KG1 (cell line): ENCODE results near the gene MEX3A.
A peak's percentile ranks its signal among the peaks of the same experiment; 100 is the strongest.

Source experiments
- DNase-seq: peaks from one replicate; lab custom pipeline; 2025; lab: John Stamatoyannopoulos, UW

Gene MEX3A

DNA sequence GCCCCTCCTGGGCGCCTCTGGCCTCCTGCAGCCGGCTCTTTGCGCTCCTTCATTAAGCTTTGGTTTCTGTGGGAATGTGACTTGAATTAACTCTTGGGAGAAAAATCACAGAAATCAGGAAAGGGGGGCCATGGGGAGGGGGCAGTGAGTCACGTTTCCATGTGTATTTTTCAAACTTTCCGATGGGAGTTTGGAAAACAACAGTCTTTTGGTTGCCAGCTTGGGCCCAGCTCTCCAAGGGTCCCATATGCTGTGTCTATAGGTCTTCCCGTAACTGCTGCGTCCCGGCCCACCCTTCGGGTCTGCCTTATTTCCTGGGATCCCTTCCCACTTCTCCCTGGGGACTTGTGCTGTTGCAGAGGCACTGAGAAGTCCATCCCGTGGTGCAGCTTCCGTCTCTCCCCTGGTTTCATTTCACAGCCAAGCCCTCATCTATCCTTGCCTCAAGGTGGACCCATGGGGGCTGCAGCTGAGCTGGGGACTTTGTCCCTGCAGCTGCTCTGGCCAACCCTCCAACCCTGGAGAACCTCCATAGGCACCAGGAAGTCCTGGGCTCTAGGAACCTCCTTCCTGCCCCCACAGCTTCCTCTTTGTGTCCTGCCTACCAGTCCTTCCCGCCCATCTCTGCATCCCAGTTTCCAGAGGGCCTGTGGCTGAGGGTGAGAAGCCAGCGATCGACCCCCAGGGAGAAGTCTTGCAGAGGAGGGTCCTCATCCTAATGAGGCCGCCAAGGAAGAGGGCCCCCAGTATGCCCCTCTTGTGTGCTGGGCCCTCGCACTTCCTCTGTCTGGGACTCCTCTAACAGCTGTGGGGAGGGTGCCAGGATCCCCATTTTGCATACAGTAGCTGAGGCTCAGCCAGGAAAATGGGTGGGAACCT is 20.6 kb upstream of the MEX3A start:
- DNase-seq: no peak

DNA sequence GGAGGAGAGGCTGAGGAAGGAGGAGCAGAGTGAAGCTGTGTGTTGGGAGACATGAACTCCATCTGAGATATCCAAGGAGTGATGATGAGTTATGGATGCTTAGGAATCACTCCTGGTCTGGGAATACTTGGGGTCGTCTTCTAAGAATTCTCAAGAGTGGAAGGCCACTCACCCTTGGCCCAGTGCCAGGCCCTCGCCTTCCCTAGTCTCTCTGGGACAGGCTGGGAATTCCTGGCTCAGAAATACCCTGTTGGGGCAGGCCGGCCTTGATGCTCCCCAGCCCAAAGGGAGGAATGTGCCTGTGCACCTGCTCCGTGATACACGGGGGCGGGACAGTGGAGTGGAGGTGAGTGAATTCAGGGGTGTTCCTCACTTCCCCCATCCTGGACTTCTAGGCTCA is 19.6 kb upstream of the MEX3A start:
- no peak for DNase-seq

DNA sequence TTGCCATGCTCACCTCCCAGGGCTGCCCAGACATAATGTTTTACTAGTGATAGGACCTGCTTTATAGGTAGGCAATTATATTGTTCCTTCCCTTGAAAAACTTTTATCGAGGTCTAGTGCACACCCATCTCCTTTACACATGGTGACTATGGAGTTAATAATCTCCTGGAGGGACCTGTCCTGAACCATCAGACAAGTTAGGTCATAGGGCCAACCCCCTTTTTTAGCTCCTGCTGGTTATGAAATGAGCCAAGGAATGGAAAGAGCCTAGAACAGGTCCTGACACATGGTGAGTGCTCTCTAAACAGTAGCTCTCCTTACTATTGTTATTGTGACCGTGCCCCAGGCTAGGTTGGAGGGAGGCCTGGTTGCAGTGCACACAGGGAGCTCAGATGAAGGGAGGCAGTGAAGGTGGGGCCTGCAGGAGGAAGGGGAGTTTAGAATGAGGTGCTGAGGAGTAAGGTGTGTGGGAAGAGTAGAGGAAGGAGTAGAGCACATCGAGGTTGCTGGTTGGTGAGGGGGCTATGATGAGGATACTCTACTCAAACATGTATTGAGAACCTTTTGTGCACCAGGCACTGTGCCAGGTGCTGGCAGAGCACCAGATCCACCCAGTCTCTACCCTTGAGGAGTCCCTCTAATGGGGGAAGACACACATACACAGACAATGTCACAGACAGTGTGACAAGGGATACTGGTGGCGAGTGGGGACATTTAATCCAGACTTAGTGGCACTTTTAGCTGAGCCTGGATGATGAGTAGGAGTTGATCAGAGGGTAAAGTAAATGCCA is 18.1 kb upstream of the MEX3A start:
- no peak for DNase-seq

DNA sequence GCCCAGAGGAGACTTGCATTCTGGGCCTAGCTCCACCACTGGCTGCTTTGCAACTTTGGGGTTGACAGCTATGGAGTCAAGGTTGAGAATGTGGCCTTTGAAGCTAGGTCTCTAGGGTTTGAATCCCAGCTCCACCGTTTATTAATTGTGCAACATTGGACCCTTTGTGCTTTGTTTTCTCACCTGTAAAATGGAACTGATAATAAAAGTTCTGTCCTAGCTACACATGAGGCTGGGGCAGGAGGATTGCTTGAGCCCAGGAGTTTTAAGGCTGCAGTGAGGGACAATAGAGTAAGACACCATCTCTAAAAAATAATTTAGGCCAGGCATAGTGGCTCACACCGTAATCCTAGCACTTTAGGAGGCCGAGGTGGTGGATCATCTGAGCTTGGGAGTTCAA is 17.0 kb upstream of the MEX3A start:
- no peak for DNase-seq

DNA sequence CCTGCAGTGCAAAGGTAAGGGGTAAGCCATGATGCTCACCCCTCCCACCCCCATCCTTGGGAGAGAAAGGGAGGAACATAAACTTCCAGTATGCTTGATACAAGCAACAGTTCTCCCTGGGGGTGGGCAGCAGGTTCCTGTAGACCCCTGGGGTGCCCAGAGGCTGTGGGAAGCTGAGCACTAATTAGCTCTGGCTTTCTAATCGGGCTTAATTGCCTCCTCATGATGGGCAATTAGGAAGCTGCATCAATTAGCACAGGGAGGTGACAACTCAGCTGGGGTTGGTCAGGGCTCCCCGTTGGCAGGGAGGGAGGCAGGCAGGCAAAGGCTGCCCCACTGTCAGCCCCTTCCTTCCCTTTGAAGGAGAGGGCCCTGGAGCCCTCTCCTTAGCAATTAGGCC is 16.5 kb upstream of the MEX3A start:
- DNase-seq: no peak

DNA sequence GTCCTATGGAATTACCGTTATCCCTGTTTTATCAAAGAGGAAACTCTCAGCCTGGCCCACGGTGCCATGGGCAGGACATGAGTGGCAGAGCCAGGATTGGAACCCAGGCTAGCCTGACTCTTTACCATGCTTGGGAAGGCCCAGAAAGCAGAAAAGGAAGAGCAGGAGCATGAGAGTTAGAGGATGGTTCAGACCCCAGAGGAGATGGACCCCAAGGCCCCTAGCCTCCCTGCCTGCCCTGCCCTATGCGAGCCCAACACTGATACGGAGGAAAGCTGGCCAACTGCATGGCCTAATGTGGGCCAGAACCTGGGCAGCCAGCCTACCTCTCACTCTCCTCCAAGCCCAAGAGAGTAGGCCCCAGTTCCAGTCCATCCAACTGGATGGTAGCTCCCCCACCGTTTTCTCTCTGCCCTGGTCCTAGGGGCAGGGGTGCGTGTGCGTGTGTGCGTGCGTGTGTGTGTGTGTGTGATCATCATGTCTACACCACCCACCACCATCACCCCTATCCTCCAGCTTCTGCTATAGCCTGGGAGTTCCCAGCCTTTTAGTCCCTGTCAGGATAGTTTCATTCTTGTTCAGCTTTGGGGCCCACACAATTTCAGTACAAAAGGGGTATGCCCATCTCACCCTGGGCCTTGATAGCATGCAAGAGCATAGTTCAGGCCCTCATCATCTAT is 15.4 kb upstream of the MEX3A start:
- no peak for DNase-seq

DNA sequence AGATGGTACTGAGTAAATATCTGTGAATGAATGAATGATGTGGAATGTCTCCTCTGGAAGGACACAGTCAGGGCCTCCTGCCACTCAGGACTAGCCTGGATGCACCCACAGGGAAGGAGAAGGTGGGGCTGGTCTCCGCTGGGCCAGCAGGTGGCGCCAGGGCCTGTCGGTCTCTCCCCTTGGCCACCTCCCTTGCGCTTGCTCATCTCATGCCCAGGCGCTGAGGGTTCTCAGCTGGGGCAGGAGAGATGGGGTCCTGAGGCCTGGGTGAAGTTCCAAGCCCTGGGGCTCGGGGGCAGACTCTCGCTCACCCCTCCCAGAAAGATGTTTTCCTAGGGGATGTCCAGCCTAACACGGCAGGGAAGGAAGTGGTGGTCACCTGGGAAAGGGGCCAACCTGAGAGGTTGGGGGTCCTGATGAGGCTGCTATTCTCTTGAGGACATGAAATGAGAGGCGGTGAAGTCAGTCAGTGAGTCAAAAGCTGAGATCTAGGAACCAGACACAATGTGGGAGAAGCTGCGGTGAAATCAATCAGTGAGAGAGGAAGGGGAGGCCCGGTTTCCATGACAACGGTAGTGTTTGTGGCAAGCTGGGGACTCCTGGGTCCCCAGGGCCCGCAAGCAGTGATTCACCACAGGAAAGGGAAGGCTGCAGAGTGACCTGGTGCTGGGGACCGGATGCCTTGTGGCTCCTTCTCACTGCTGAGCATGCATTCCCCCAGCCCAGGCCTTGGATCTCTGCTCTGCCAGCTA is 14.6 kb upstream of the MEX3A start:
- peak; percentile 68 for DNase-seq

DNA sequence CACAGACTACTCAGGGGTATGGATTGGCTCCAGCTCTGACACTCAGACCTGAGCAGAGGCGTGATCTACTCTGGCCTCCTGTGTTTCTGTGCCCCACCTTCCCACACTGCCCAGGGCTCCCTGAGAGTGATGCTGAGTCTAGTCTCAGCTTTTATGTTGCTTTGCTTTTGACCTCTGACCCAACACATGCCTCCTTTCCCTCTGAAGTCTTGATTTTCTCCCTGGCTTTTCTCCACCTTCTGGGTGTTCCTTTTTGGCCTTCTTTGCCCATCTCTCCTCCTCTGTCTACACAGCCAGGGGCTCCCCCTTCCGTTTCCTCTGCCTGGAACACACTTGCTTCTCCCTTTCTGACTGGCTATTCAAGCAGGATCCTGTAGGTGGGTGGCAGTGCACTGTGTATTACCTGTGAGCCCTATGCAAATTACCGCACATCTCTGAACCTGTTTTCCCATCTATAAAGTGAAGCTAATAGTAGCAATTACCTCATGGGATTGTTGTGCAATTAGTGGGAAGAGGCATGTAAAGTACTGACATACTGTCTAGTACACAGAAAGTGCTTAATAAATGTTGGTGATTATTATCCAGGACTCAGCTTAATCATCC is 13.7 kb upstream of the MEX3A start:
- no peak for DNase-seq

DNA sequence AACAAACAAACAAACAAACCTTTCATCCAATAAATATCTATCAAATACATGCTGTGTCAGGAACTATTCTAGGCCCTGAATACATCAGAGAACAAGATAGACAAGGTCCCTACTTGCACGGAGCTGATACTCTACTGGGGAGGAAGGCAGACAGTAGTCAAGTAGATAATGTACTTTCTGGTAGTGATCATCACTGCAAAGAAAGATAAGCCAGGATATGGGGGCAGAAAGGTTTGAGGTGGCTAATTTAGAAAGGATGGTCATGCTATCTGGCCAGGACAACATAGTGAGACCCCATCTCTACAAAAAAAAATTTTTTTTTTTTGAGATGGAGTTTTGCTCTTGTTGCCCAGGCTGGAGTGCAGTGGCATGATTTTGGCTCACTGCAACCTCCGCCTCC is 9.3 kb upstream of the MEX3A start:
- DNase-seq: no peak

DNA sequence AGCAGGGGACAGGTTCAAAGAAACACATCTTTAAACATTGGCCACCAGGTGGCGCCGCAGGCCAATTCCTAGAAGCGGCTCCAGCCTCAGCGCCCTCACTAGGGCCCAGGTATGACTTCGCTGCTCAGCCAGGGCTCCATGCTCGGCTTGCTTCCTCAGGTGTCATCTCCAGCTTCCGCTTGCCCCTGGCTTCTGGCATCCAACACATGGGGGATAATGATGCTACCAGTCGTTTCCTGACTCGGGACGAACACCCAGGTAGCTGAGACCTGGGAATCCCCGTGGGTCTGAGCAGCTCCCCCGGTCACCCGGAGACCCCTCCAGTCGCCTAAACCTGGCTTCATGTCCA is 8.5 kb upstream of the MEX3A start:
- peak; percentile 80 for DNase-seq

DNA sequence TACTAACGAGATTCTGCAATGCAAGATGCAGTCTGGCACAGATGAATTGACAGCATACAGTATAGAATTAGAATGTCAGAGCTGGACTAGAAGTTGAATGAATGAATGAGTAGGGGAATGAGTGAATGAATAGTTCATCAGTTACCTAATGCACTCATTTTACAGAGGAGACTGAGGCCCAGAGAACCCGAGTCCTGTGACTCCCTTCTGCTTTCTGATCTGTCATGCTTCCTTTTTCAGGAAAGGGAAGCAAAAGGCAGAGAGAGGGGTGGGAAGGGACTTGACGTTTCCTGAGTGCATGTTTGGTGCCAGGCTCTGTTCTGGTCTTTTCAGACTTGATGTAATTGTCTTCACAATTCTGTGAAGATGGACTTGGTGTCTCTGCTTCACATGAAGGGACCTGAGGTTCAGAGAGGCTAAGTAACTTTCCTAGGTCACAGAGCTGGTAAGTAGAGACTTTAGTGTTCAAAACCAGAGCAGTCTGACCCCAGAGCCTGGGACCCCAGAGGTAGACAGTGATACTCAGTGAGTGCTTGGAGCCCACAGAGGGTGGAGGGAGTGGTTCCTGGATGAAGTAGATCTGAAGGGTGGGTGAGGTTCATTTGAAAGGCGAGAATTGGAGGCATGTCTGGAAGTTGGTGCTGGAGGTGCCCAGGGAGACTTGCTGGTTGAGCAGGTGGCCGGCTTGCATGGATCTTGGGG is 8.0 kb upstream of the MEX3A start:
- DNase-seq: no peak

DNA sequence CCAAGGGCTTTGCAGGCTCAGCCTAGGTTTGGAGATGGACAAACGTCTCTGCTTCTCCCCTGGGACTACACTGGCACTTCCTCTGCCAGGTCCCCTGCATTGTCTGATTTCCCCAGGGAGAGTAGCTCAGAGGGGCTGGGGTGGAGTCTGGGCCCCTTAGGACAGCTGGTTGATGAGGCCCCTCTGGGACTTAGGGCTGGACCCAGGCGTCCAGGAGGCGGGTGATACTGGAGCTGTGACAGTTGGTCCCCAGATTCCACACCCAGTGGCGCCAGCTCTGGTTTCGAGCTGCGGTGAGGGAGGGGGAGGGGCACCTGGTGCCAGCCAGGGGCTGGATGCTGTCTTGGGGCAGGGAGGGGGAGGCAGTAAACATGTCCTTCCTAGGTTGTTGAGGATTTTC is 7.4 kb upstream of the MEX3A start:
- no peak for DNase-seq

DNA sequence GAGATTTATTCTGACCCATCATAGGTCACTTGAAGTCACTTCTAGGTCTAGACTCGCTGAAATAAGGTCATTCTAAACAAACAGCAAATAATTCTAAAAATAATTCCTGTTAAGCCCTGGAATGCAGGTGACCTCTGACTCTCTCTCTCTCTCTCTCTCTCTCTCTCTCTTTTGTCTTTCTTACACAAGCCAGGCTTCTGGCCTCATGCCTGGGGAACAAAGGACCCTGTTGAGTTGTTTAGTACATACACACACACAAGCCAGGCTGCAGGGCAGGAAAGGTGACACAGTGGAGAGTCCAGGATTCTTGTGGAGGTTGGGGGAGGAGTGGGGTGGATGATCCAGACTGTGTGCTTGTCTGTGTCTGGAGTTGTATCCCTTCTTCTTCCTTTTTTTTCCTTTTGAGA is 4.0 kb upstream of the MEX3A start:
- DNase-seq: no peak

DNA sequence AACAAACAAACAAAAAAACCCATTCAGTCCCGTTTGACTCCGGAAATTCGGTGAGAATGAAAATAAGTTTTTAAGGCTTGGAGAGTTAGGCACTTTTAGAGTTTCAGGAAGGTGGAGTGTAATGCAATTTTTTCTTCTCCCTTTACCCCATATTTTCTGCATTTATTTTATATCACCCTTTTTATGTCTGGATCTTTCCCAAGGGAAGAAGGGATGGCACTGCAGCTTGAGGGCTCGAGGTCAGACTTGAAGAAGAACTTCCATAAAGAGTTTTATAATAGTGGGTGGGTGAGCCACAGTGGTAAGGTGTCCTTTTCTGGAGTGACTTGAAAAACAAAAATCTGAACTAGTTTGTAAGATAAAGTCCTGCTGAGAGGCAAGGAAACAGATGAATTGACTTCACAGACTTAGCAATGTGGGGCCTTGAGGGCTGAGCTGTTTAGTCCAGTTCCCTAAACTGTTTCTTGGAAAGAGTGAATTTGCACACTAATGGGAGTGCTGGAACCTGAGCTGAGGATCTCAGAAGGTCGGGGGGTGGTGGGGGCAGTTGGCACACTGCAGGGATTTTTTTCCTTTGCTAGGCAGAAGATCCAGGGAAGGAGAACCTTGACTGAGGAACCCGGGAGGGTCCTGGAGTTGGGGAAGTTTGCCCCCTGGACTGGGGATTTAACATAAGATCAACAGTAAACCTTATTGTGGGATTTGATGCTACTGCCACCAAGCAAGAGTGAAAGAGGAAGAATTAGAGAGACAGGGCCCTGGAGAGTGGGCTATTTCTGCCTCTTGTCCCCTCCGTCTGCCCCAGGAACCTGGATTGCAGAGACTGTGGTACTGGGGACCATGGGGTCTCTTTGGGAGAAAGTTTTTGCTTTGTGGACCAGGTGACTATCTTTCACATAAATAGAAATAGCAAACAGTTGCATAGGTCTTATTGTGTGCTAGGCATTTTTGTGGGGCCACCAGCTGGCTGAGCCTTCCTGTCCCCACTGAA is 1.8 kb upstream of the MEX3A start:
- DNase-seq: no peak

DNA sequence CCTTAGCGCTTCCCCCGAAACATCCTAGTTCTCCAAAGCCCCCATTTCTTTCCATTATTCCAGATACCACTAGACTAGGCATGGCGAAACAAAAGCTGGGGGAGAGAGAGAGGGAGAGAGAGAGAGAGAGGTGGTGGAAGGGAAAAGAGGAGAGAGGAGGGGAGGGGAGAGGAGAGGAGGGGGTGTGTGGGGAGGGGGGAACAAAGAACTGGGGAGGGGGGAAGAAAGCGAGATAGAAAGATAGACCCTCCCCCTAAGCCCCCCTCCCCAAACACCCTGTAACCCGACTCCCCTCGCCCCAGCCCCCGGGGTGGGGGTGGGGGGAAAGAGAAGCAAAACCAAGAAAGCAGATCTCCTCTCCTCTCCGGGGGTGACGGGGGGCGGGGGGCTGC is 352 bp downstream of the MEX3A start:
- DNase-seq: no peak

DNA sequence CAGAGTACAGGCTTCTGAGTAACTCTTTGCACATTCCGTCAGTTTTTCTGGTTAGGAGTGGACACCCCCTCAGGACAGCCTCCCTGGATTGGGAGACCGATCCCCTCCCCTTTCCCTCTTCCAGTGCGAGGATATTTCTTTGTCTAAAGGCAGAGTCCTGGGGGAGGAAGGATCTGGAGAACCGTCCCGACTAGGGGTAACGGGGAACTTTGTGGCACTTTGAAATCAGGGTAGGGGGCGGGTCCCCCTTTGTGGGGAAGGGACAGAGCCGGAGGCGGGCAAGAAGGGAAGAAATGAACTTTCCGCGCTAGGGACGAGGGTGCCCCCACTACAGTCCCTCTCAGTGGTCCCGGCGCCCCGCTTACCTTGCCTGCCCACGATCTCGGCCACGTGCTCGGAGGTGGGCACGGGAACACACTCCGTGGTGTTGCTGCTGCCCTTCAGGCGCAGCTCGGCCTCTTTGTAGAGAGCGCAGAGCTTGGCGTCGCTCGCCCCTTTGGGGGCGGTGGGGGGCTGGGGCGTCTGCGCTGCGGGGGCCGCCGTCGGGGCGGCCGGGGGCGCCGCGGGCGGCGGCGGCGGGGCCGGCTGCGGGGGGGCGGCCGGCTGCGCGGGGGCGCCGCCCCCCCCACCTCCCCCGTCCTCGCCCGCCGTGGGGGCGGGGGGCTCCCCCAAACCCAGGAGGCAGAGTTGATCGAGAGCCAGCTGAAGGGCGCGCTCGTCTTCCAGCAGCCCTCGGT is 917 bp downstream of the MEX3A start:
- DNase-seq: no peak

DNA sequence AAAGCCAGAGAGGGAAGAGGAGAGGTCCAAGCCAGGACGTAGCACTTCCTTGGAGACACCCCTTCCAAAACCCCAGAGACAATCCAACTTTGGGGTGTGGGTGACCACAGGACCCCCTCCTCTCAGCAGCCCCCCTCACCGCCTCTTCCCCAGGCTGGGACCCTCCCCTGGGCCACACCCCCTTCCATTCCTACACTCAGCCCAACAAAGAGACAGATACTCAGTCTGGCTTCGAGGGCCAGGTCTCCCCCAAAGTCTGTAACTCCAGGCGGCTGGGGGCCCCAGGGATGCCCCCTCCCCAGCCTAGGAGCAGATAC is 1.4 kb downstream of the MEX3A start:
- no peak for DNase-seq

DNA sequence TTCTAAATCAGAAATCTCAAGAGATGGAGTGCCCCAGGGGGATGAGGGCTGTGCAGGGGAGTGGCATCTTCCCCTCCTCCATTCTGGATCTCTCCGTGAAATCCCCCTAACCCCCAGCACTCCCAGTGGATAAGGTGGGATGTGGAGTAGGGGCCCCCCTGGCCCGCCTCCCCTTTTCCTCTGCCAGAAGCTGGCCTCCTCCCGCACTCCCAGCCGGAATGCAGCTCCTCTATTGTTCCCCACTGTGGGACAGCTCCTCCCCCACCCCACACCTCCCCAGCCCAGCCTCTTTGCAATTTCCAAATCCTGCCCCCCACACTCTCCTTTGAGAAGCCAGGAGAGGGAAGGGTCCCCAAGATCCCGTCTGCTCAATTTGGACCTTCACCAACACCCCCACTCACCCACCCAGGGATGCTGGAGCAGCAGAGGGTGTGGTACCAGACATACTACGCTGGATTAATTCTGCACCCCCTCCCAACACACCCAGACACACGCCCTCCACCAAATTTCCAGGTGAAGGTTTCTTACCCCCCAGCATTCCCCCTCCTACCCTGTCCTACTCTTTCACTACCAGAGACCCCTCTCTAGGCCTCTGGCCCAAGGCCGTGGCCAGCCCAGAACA is 1.9 kb downstream of the MEX3A start:
- DNase-seq: no peak

DNA sequence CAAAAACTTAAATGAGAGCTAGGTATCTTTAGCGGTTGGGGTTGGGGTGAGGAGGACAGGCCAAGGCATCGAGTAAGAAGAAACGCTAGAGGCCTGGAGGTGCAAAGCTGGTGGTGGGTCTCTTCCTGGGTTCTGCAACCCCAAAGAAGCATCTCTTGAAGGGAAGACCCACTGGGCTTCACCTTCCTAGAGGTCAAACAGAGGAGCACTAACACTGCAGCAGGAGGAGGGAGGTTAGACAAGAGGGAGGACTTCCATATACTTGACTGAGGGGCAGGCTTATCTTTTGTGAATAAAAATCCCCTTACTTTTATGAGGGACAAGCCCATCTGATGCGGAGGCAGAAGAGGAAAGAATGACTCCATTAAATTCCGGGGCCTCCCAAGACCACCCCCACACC is 2.5 kb downstream of the MEX3A start:
- DNase-seq: no peak
